ENCODE results near the gene TRAPPC2.
"Not testable (repeated sequence)": the region's sequence is repeated elsewhere in the genome, so short reads cannot be mapped to it uniquely, and the experiment has no call there.

The TRAPPC2 gene

GRCh38 chrX:13697455-13697854, 37.0 kb downstream of the TRAPPC2 start:
- DNase-seq = no peak

- DNase-seq = no peak
Measured at GRCh38 chrX:13695601-13696115, 38.8 kb downstream of the TRAPPC2 start.

GRCh38 chrX:13694983-13695382, 39.4 kb downstream of the TRAPPC2 start:
- DNase-seq = no peak

GRCh38 chrX:13694359-13694758, 40.1 kb downstream of the TRAPPC2 start:
- no peak for DNase-seq

GRCh38 chrX:13693341-13693961, 41.0 kb downstream of the TRAPPC2 start:
- DNase-seq = peak; percentile 36

- DNase-seq = no peak
Measured at GRCh38 chrX:13692771-13693231, 41.6 kb downstream of the TRAPPC2 start.

GRCh38 chrX:13691841-13692371, 42.5 kb downstream of the TRAPPC2 start:
- peak; percentile 68 for DNase-seq

- DNase-seq = peak; percentile 60
Measured at GRCh38 chrX:13690836-13691235, 43.6 kb downstream of the TRAPPC2 start.

- DNase-seq = no peak
Measured at GRCh38 chrX:13689741-13690211, 44.6 kb downstream of the TRAPPC2 start.

GRCh38 chrX:13688958-13689740, 45.3 kb downstream of the TRAPPC2 start, which contains the start of gene RAB9A:
RAB9A (plus strand) TSS chrX:13689128; CDS start chrX:13708747, 19,619 bp downstream.
- peak; percentile 86 for DNase-seq

GRCh38 chrX:13688384-13688957, 45.9 kb downstream of the TRAPPC2 start:
- DNase-seq = no peak

- DNase-seq = no peak
Measured at GRCh38 chrX:13687203-13687602, 47.2 kb downstream of the TRAPPC2 start.

GRCh38 chrX:13685126-13685763, 49.2 kb downstream of the TRAPPC2 start:
- peak; percentile 53 for DNase-seq

- no peak for DNase-seq
Measured at GRCh38 chrX:13684361-13684760, 50.1 kb downstream of the TRAPPC2 start.

GRCh38 chrX:13681595-13681994, 52.8 kb downstream of the TRAPPC2 start:
- DNase-seq = no peak

GRCh38 chrX:13679700-13680099, 54.7 kb downstream of the TRAPPC2 start:
- not testable (repeated sequence) for DNase-seq

GRCh38 chrX:13676885-13677284, 57.5 kb downstream of the TRAPPC2 start:
- DNase-seq = no peak

- no peak for DNase-seq
Measured at GRCh38 chrX:13673016-13673415, 61.4 kb downstream of the TRAPPC2 start.

GRCh38 chrX:13670197-13670596, 64.2 kb downstream of the TRAPPC2 start:
- DNase-seq = no peak

- DNase-seq = not testable (repeated sequence)
Measured at GRCh38 chrX:13669755-13670154, 64.7 kb downstream of the TRAPPC2 start.

- peak; percentile 92 for DNase-seq
Measured at GRCh38 chrX:13669246-13669737, 65.1 kb downstream of the TRAPPC2 start.

- DNase-seq = no peak
Measured at GRCh38 chrX:13667919-13668318, 66.5 kb downstream of the TRAPPC2 start.

All from RPMI8226 (cell line).